Islet of Langerhans (tissue), 1 donor: ENCODE measurements around the gene FARS2.

Experiments used
- FAIRE-seq: peaks from one replicate; lab custom pipeline; 2011; peaks lifted over from hg19 to GRCh38; lab: Jason Lieb, UNC

FARS2 gene

GRCh38 chr6:5732496-5732895 is 471.2 kb downstream of the FARS2 start:
- FAIRE-seq: no peak

- no peak for FAIRE-seq
These were observed 474.9 kb downstream of the FARS2 start for GRCh38 chr6:5736016-5736738.

DNA sequence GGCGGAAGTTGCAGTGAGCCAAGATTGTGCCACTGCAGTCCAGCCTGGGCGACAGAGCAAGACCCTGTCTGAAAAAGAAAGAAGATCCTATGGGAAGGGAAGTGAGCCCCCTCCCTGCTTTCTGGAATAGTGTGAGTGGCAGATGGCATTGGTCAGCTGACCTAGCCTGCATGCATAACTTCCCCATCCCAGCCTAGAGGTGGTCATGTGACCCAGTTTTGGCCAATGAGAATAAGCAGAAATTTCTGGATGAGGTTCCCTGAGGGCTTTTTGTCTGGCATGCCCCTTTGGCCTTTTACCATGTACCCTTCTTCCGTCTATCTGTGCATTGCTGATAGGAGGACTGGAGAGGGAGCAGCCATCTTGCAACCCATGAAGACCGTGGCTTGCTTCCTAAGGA is 476.1 kb downstream of the FARS2 start:
- no peak for FAIRE-seq

DNA sequence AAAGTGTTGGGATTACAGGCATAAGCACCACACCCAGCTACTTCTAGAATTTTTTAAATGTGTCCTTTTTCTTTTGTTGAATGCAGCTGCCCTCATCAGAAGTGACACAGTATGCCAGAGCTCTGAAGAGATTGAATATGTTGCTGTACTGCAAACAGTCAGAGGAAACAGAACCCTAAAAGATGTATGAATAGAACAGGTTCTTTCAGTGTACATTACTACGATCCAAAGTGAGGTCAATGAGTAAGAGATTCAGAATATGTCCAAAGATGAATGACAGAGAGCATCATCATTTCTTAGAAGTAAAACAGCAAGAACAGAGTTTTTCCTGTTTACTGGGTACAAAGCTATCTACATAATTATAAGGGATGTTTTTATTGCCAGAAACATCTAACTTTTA is 476.9 kb downstream of the FARS2 start:
- FAIRE-seq: no peak

- FAIRE-seq: no peak
These were observed 483.2 kb downstream of the FARS2 start for GRCh38 chr6:5744497-5744896.

DNA sequence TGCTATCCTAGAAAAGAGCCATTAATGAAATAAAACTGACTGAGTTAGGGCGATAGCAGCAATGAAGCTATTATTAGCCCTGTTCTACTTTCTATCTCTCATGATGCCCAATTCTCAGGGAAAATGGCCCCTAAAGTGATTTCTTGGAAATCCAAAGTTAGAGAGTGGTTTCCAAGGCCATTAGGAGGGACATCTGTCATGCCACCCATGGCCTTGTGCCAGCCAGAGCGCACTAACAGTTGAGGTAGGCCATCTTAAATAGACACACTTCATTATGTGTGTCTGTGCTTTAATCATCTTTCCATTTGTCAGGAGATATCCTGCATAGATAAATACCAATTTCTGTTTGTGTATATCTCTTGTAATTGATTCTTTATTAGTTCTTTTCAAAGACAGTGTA is 483.8 kb downstream of the FARS2 start:
- no peak for FAIRE-seq

GRCh38 chr6:5746053-5746758 is 484.9 kb downstream of the FARS2 start:
- FAIRE-seq: no peak

GRCh38 chr6:5746759-5747130 is 485.4 kb downstream of the FARS2 start:
- FAIRE-seq: no peak

- FAIRE-seq: no peak
These were observed 486.1 kb downstream of the FARS2 start for GRCh38 chr6:5747379-5747778.

DNA sequence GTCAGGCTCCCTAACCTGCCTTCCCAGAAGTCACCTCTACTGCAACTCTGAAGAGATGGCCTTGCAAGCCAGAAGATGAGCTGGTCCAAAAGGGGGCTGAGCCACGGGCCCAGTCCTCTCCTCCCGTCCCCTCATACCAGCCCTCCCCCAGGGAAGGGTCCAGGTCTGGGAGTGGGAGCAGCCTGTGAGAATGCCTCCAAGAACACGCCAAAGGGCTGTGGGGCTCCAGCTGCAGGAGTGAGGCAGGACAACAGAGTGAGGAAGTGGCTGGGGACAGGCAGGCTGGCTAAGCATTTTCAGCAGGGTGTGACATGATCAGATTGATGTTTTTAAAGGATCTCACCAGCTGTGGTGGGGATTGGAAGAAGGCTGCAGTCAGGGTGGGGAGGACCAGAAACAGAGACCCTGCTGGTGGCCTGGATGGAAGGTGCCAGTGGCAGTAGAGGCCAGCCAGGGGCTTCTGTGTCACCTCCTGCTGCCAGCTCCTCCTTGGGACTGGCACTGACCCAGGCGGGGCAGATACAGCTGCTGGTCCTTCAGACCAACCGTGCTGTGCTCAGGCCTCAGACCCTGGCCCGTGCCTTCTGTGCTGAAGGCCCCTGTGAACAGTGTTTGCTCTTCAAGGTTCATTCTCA is 487.8 kb downstream of the FARS2 start:
- no peak for FAIRE-seq

- no peak for FAIRE-seq
These were observed 488.4 kb downstream of the FARS2 start for GRCh38 chr6:5749651-5750215.

- no peak for FAIRE-seq
These were observed 490.4 kb downstream of the FARS2 start for GRCh38 chr6:5751525-5752390.

DNA sequence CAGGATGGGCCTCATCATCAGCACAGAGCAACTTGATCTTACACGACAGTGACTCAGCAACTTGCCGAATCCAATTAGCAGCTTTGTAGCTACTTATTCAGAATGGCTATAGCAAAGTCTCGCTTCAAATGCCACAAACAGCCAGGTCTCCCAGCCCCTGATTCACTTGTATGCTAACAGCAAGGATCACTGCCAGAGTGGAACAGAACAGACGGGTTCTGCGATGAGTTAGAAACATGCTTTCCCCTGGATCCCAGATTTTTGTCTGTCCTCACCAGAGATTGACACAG is 491.0 kb downstream of the FARS2 start:
- FAIRE-seq: no peak

- FAIRE-seq: no peak
These were observed 491.9 kb downstream of the FARS2 start for GRCh38 chr6:5753209-5753608.

DNA sequence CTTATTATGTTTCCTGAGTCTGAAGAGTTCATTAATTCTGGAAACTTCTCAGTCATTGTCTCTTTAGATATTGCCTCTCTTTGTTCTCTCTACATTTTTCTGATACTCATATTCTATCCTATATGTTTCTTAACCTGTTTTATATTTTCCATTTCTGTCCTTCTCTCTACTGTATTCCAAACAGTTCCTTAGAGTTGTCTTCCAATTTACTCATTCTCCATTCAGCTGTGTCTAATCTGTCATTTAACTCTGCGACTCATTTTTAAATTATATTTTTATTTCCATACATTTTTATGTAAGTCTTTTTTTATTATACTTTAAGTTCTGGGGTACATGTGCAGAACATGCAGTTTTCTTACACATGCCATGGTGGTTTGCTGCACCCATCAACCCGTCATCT is 493.6 kb downstream of the FARS2 start:
- no peak for FAIRE-seq

DNA sequence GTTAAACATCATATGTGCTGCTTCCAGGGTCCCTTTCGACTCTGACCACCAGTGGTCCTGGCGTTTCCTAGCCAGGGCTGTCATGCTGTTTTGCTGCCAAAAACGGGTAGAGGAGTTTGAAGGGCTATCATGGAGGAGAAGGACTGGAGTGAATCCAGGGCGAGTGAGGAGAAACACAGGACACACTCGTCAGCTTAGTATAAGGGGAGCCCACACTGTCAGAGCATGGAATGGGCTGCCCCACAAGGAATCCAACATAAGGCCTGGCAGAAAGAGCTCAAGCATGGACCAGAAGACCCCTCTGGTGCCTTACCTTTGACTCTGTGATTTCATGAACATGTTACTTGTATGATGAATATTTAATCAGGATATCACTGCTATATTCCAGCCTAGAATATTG is 498.3 kb downstream of the FARS2 start:
- no peak for FAIRE-seq

DNA sequence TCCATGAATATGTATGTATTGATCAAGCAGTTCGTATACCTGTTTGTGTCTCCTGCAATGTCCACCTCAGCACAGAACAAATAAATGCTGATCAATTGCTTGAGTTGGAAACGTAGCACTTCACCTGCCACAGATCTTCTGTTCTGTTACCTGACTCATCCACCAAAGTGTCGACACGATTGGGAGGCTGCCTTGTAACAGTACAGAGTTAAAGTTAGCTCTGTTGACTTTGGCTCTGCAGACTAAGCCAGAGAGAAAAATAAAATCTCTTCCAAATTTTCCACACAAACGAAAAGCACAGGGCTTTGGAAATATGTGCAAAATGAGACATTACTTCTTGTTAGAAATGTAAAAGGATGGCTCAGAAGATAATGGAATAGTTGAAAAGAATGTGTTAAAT is 500.1 kb downstream of the FARS2 start:
- no peak for FAIRE-seq

DNA sequence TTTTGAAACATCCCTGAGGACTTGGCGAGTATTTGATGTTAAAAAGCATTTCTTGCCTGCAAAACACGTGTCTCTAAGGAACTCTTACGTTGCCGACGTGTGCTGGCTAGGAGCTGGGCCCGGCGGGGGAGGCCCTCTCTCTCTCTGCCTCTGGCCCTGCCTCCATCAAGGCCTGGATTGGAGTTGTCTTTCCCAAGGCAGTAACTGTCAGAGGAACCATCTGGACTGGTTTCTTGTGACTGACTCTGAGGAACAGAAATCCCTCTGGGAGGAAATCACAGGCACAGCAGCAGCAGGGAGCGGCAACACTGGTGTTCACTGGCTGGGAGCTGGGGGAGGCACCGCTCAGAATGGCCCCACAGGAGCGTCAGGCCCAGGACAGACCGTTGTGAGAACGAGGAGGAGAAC is 501.3 kb downstream of the FARS2 start:
- FAIRE-seq: no peak

DNA sequence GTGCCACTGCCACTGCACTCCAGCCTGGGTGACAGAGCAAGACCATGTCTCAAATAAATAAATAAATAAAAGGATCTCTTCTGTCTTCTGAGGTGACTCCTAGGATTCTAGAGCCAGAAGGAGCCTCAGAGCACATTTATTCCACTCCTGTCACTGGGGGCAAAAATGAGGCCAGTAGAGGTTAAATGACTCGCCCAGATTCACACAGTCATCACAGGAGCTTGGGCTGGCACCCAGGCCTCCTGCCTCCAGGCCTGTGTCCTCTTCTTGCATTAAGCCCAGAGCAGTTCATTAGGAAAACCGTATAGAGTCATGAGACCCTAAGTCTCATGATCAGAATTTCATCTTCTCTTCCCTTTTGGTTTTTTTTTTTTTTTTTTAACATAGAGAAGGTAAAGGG is 502.1 kb downstream of the FARS2 start:
- no peak for FAIRE-seq

GRCh38 chr6:5763871-5764270 is 502.6 kb downstream of the FARS2 start:
- FAIRE-seq: no peak

GRCh38 chr6:5764401-5764955 is 503.2 kb downstream of the FARS2 start:
- FAIRE-seq: no peak

GRCh38 chr6:5765141-5765760 is 503.9 kb downstream of the FARS2 start:
- FAIRE-seq: no peak
